Prostate gland (tissue), 2 donors: ENCODE measurements around the gene FARP1.

Experiments used
- POLR2A ChIP-seq: fragments of 450-650 bp; IDR thresholded peaks from one replicate; pipeline ENCODE4 v1.6.1; 2016; ENCODE audit warnings: antibody characterized with exemption, mild to moderate bottlenecking
- TF ChIP-seq, protein P1 (sequence below), 4 experiments: fragments of 200-600 bp in 2 of 4; fragments of 450-650 bp in 2 of 4; sonication (generic) in 2 of 4; IDR thresholded peaks; 1 replicate in 3 of 4; 2 replicates in 1 of 4; pipeline ENCODE4 v1.5.1; 2016 to 2019; ENCODE audit warnings: antibody characterized with exemption in 4 of 4, mild to moderate bottlenecking in 2 of 4, moderate library complexity in 2 of 4

DNA sequence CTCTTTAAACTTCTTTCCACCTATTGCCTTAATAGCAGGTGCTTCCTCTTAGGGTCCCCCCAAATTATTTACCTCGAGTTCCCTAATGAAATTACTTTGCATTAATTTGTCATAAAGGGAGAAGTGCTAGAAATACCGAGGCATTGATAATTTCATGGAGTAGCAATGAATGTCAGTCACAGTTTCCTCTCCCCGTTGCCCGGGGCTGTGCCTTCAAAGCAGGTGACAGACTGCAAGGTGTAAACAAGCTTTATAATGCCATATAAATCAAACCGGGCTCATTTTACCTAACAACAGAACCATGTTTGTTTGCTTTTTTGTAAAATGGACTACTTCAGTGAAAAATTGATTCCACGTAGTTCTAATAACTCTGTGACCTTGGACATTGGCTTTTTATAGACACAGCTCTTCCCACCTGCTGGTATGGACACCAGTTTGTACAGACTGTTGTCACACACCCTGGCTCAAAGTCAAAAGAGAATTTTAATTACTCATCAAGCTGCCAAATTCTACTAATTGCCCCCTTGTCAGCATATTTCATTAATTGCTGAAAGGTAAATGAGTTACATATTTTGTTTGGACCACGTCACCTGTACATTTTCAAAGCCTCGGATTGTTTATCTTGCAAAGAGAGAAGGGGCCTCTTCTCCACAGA is 262.9 kb downstream of the FARP1 start:
- TF ChIP-seq, protein P1, sequence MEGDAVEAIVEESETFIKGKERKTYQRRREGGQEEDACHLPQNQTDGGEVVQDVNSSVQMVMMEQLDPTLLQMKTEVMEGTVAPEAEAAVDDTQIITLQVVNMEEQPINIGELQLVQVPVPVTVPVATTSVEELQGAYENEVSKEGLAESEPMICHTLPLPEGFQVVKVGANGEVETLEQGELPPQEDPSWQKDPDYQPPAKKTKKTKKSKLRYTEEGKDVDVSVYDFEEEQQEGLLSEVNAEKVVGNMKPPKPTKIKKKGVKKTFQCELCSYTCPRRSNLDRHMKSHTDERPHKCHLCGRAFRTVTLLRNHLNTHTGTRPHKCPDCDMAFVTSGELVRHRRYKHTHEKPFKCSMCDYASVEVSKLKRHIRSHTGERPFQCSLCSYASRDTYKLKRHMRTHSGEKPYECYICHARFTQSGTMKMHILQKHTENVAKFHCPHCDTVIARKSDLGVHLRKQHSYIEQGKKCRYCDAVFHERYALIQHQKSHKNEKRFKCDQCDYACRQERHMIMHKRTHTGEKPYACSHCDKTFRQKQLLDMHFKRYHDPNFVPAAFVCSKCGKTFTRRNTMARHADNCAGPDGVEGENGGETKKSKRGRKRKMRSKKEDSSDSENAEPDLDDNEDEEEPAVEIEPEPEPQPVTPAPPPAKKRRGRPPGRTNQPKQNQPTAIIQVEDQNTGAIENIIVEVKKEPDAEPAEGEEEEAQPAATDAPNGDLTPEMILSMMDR (IDR thresholded peaks at IDR 0.05) = no peak
- no peak for TF ChIP-seq POLR2A
